Thyroid gland (tissue), 4 donors: Measurements from ENCODE around the gene SLCO3A1. TPM values are rescaled to one million over a fixed set of nuclear protein-coding genes. Genes with fewer than 3 reads are reported as not detected.

Experiments
- DNase-seq, 2 donors: peaks; one replicate each; pipeline ENCODE4 v3.0.0-alpha.2; 2019
- H3K27ac ChIP-seq, 3 donors: fragments of 200-600 bp; sonication (generic); 1 replicate in 2 of 3; 2 replicates in 1 of 3; pipeline ENCODE4 v1.5.1; 2016 to 2019; ENCODE audit warnings: mild to moderate bottlenecking in 1 of 3, moderate library complexity in 1 of 3
- H3K27me3 ChIP-seq: fragments of 200-600 bp; sonication (generic); one replicate; pipeline ENCODE4 v1.5.1; 2019
- H3K36me3 ChIP-seq, 2 donors: fragments of 200-600 bp; sonication (generic); one replicate each; pipeline ENCODE4 v1.5.1; 2016 to 2019
- H3K4me1 ChIP-seq, 2 donors: fragments of 200-600 bp; sonication (generic); one replicate each; pipeline ENCODE4 v1.5.1; 2017 to 2019
- H3K4me3 ChIP-seq, 3 donors: fragments of 200-600 bp; sonication (generic); replicated peaks in 1 of 3; 1 replicate in 2 of 3; 2 replicates in 1 of 3; pipeline ENCODE4 v1.5.1; 2016; ENCODE audit warnings: mild to moderate bottlenecking in 1 of 3
- H3K9me3 ChIP-seq: fragments of 200-600 bp; sonication (generic); one replicate; pipeline ENCODE4 v1.5.1; 2017
- CTCF ChIP-seq, 6 experiments: fragments of 200-600 bp in 3 of 6; fragments of 450-650 bp in 3 of 6; sonication (generic) in 3 of 6; IDR thresholded peaks; one replicate each; pipeline ENCODE4 v1.5.1; 2016 to 2019; ENCODE audit warnings: antibody characterized with exemption in 6 of 6, mild to moderate bottlenecking in 2 of 6, inconsistent platforms in 1 of 6, moderate library complexity in 1 of 6
- POLR2A ChIP-seq, 2 donors: fragments of 450-650 bp; IDR thresholded peaks; one replicate each; pipeline ENCODE4 v1.6.1; 2017; ENCODE audit warnings: antibody characterized with exemption in 2 of 2, mild to moderate bottlenecking in 2 of 2, moderate library complexity in 1 of 2
- WGBS, 2 donors: methylation state at CpG; one replicate each; pipeline ENCODE4 v1.1.5; 2017; 5-methylcytosine and 5-hydroxymethylcytosine counted together
- intact Hi-C: fragments of 100-400 bp; cut with DNase I; formaldehyde crosslinking; loops from one replicate; pipeline ENCODE4 v1.15.1; 2023
- total RNA-seq, 4 donors: library from RNA; depleted of rRNA; stranded (reverse); fragments of >200 nt; gene quantifications; one replicate each; pipeline ENCODE4 v1.2.3, GENCODE V29; 2016

SLCO3A1 gene
- total RNA-seq, 4 donors from 2014 or later: 23.3 to 31.4 (median 28.0) TPM

- intact Hi-C loops: no loop called here
- 92 to 95% methylated on average over 4 of the region's 4 CpGs for WGBS, 2 donors
These were observed 325.4 kb downstream of the SLCO3A1 start for GRCh38 chr15:92178911-92179310.

DNA sequence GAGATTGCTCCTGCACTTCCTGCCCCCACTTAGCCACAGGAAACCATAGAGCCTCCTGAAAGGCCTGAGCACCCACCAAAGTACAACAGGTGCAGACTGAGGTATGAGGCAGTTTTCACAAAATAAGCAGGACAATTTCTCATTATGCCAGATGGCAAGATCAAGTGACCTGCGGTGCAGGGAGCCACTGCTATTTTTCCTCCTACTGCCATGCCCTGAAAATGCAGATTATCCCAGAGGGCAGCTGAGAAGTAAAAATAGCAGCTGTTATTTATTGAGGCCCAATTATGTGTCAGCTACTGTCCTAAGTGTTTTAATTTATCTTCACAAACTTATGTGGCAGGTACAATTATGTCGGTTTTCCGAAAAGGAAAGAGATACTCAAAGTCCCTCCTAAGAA, 330.6 kb downstream of the SLCO3A1 start:
- H3K36me3 ChIP-seq: no peaks in the 10 kb centered on the region
- TF ChIP-seq CTCF (IDR thresholded peaks at IDR 0.05): no peak
- no peak for TF ChIP-seq POLR2A (IDR thresholded peaks at IDR 0.05)
- intact Hi-C loops: no loop called here
- H3K4me3 ChIP-seq: no peak overlapping the region
- H3K27ac ChIP-seq: no peak overlapping the region
- 88 to 95% methylated on average over 3 of the region's 3 CpGs for WGBS, 2 donors
- H3K27me3 ChIP-seq: no peaks in the 10 kb centered on the region
- DNase-seq: no peak
- H3K9me3 ChIP-seq: no peaks in the 10 kb centered on the region
- no peaks in the 10 kb centered on the region for H3K4me1 ChIP-seq

More at GRCh38 chr15:92178911-92179310, 325.4 kb downstream of the SLCO3A1 start:
- no peaks in the 10 kb centered on the region for H3K9me3 ChIP-seq
- DNase-seq: no peak
- H3K27ac ChIP-seq: no peak overlapping the region
- H3K4me3 ChIP-seq: no peak overlapping the region
- H3K36me3 ChIP-seq: no peaks in the 10 kb centered on the region
- no peaks in the 10 kb centered on the region for H3K4me1 ChIP-seq
- TF ChIP-seq POLR2A (IDR thresholded peaks at IDR 0.05): no peak
- no peak for TF ChIP-seq CTCF (IDR thresholded peaks at IDR 0.05)
- H3K27me3 ChIP-seq: no peaks in the 10 kb centered on the region

DNA sequence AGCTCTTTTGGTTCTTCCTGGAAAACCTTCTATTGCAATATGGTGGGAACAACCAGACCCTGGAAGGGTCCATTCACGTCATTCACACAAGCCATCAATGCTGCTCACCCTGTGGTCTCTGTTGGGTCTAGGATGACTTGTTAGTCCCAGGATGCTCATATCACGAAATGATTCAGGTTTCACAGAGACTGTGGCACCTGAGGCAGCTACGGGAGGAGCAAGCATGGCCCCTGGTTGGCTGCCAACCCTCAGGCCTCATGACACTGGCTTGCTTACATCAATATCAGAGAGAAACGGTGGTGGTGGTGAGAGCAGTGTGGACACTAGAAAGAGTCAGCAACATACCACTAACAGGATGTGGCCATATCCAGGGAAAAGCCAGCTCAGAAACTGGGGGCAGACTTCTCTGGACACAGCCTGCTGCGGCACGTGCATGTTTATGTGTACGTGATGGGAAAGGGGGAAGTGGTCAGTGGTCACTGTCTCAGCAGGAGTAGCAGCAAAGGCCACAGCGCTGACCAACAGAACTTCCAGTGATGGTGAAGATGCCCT, 331.2 kb downstream of the SLCO3A1 start:
- no peak for DNase-seq
- no peak overlapping the region for H3K4me3 ChIP-seq
- intact Hi-C loops: no loop called here
- 87 to 92% methylated on average over 8 of the region's 8 CpGs for WGBS, 2 donors
- H3K9me3 ChIP-seq: no peaks in the 10 kb centered on the region
- H3K27me3 ChIP-seq: no peaks in the 10 kb centered on the region
- no peak for TF ChIP-seq CTCF (IDR thresholded peaks at IDR 0.05)
- no peak for TF ChIP-seq POLR2A (IDR thresholded peaks at IDR 0.05)
- no peaks in the 10 kb centered on the region for H3K4me1 ChIP-seq
- H3K27ac ChIP-seq: no peak overlapping the region
- no peaks in the 10 kb centered on the region for H3K36me3 ChIP-seq

DNA sequence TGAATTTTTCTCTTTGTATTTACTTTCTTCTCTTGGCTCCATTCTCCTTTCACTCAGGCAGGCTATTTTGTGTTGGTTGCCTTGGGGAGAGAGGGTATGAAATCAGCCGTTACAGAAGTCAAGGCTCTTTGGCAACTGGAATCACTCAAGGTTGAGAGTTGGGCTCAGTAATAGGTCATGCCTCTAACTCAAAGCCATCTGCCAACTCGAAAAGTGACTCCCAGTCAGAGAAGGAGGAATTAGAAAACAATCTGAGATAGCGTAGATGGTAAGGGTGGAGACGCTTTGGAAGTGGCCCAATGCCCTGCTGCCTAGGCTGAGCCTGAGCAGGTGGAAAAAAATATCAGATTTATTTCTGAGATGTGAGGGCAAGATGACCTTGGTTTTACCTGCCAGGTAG, 334.5 kb downstream of the SLCO3A1 start:
- no peaks in the 10 kb centered on the region for H3K27me3 ChIP-seq
- TF ChIP-seq CTCF (IDR thresholded peaks at IDR 0.05): no peak
- no peak for TF ChIP-seq POLR2A (IDR thresholded peaks at IDR 0.05)
- H3K4me1 ChIP-seq: no peaks in the 10 kb centered on the region
- H3K36me3 ChIP-seq: no peaks in the 10 kb centered on the region
- no peaks in the 10 kb centered on the region for H3K9me3 ChIP-seq
- no peak overlapping the region for H3K27ac ChIP-seq
- 53 to 66% methylated on average over 4 of the region's 4 CpGs for WGBS, 2 donors
- no peak for DNase-seq
- intact Hi-C loops: no loop called here
- no peak overlapping the region for H3K4me3 ChIP-seq

DNA sequence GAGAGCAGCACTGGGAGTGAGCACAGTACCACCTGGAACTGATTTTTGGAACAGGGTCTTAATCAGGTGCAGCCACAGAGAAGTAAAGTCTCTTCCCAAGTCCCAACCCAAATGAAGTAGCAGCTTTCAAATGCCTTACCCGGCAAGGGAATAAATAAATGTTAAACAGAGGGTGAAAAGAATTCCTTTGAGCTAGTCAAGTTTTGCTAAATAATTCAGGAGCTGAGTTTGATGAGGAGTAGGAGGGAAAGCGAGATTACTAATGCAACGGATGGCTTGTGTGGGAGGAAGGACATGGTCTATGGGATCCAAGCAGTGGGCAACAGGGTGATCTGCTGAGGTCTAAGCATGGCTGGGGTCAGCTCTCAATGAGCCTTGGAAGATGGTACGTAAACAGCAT, 335.7 kb downstream of the SLCO3A1 start:
- intact Hi-C loops: no loop called here

More for the DNA sequence above, 335.7 kb downstream of the SLCO3A1 start:
- no peaks in the 10 kb centered on the region for H3K4me1 ChIP-seq
- no peaks in the 10 kb centered on the region for H3K27me3 ChIP-seq
- DNase-seq: no peak
- no peaks in the 10 kb centered on the region for H3K9me3 ChIP-seq
- WGBS, 2 donors: 88 to 90% methylated on average over 4 of the region's 4 CpGs
- H3K36me3 ChIP-seq: no peaks in the 10 kb centered on the region
- TF ChIP-seq POLR2A (IDR thresholded peaks at IDR 0.05) (no peak), CTCF (IDR thresholded peaks at IDR 0.05) (no peak)
- no peak overlapping the region for H3K27ac ChIP-seq
- H3K4me3 ChIP-seq: no peak overlapping the region
